HT-29 (cell line): Measurements from ENCODE around the gene LMTK3. TPM values are rescaled to one million over a fixed set of nuclear protein-coding genes. Genes with fewer than 3 reads are reported as not detected.
A peak's percentile ranks its signal among the peaks of the same experiment; 100 is the strongest.

Source experiments
- DNase-seq: peaks from one replicate; pipeline ENCODE4 v3.0.0-alpha.2; 2015; ENCODE audit warnings: low spot score
- total RNA-seq: library from RNA; depleted of rRNA; stranded (reverse); fragments of >200 nt; shearing (Covaris generic); gene quantifications from 2 replicates; pipeline ENCODE4 v1.2.3, GENCODE V29; 2014; rRNA removed

Gene LMTK3
- total RNA-seq, 1 experiment from 2014 or later = 12.2 TPM

- no peak for DNase-seq
These were observed 60.8 kb downstream of the LMTK3 start for GRCh38 chr19:48450863-48451262.

DNA sequence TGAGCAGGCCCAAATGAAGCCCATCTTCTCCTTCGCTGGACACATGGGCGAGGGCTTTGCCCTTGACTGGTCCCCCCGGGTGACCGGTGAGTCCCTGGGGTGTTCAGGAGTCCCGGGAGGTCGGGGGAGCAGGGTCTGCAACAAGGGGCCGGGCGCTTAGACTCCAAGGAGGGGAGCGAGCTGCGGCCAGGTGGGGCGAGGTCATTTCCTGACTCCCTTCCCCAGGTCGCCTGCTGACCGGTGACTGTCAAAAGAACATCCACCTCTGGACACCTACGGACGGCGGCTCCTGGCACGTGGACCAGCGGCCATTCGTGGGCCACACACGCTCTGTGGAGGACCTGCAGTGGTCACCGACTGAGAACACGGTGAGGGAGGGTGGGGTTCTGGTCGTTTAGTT, 61.2 kb downstream of the LMTK3 start:
- no peak for DNase-seq

DNA sequence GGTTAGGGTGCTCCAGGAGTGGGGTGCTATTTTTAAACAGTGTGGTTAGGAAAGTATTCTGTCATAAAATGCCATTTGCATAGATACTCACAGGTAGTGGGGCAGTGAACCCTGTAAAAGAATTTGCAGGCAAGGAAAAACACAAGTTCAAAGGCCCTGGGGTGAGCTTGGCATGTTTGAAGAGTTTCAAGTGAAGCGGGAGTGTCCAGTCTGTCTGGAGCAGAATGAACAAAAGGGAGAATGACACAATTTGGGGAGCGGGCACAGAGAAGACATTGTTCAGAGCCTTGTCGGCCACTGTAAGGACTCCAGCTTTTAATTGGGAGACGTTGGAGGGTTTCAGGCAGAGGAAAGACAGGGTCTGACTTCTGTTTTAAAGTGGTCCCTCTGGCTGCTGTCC, 63.1 kb downstream of the LMTK3 start:
- DNase-seq = no peak

DNA sequence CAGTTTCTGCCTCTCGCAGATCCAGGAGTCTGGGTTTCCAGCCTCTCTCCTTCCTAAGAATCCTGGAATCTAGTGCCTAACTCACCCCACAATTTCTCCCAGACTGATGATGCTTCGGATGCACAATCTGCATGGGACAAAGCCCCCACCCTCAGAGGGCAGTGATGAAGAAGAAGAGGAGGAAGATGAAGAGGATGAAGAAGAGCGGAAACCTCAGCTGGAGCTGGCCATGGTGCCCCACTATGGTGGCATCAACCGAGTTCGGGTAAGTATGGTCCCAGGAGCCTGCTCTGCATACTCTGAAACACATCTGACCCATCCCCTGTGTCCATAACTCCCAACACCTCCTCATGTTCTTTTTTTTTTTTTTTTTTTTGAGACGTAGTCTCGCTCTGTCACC, 65.1 kb downstream of the LMTK3 start:
- no peak for DNase-seq

GRCh38 chr19:48445606-48446481, 65.8 kb downstream of the LMTK3 start, which contains the start of gene GRWD1:
TSS of gene GRWD1 (plus strand) at chr19:48445983. CDS start at chr19:48446006, 23 bp downstream.
- peak; percentile 99 for DNase-seq

DNA sequence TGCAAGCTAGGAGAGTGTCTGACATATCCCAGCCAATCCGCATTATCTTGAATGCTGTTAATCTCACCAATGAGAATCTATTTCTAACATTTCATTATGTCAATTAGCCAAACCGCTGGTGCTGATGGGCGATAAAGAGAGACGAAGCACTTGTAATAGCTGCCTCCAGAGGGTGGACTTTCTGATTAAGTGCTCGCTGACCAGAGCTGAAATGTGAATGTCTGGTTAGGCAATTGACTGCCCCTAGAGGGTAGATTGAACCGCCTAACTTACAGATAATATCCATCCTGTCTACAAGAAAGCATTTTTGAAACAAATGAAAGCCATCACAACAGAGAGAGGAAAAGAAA, 66.4 kb downstream of the LMTK3 start:
- DNase-seq = peak; percentile 96

DNA sequence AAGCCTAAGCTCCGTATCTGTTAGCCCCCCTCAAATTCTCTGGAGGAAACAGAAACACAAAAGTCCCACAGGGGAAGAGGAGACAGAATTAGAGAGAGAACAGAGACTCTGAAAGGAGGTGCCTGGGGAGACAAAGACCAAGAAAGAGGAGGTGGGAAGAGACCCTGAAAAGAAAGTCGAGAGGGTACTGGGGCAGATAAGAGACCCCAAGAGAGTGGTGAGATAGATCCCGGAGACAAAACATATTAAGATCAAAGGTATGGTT, 66.8 kb downstream of the LMTK3 start:
- DNase-seq = no peak

GRCh38 chr19:48444129-48444935, 67.3 kb downstream of the LMTK3 start:
- DNase-seq = no peak

DNA sequence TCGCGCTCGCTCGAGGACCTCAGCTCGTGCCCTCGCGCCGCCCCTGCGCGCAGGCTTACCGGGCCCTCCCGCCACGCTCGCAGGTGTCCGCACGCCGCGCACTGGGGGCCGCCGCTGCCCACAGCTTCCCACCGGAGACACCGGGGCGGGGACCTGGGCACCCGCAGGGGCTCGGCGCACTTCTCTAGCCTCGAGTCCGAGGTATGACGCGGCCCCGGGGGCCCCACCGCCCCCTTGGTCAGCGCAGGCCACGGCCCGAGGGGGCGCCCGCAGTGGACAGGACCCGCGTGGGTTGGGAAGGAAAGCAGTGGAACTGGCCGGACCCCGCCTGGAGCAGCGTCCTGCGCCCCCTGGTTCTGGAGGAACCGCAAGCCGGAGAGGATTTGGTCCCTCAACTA, 67.9 kb downstream of the LMTK3 start:
- DNase-seq = no peak

- DNase-seq = no peak
These were observed 68.4 kb downstream of the LMTK3 start for GRCh38 chr19:48443256-48443655.

- DNase-seq = no peak
These were observed 69.3 kb downstream of the LMTK3 start for GRCh38 chr19:48442116-48443035.

DNA sequence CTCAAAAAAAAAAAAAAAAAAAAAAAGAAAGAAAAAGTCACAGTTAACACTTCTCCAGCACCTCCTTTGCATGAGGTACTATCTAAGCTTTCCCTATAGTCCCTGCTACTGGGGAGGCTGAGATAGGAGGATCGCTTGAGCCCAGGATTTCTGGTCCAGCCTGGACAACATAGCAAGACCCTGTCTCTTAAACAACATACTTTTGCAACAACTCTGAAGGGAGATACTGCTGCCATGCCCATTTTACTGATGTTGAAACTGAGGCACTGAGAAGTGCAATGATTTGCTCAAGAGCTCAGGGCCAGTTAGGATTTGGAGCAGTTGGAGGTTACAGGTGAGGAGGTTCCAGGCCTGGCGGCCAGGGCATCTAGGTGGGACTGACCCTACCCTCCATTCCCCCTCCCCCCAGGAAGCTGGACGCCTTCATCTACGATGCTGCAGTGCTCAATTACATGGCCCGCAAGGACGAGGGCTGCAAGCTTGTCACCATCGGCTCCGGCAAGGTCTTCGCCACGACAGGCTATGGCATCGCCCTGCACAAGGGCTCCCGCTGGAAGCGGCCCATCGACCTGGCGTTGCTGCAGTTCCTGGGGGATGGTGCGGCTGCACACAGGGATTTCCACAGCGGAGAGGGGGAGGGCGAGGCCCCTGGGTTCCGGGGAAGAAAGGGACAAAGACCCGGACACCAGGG, 70.1 kb downstream of the LMTK3 start:
- DNase-seq = no peak

- DNase-seq = no peak
These were observed 75.0 kb downstream of the LMTK3 start for GRCh38 chr19:48436586-48436985.

Other genes starting within 250 kb of the LMTK3 start
- not detected in 2 replicates for gene ZNF114, start 241.8 kb downstream of the LMTK3 start, total RNA-seq
- 3.1 TPM in 1 of 2 replicates, not detected in the other for gene EMP3, start 186.3 kb downstream of the LMTK3 start, total RNA-seq
- 12.7 and 14.7 TPM in 2 replicates for gene TMEM143, start 147.9 kb downstream of the LMTK3 start, total RNA-seq
- gene SYNGR4, start 147.5 kb downstream of the LMTK3 start, total RNA-seq = 0.34 and 1.2 TPM in 2 replicates
- 150 and 189 TPM in 2 replicates for gene KDELR1, start 120.3 kb downstream of the LMTK3 start, total RNA-seq
- 10.7 and 12.6 TPM in 2 replicates for gene GRIN2D, start 118.2 kb downstream of the LMTK3 start, total RNA-seq
- 96.1 and 120 TPM in 2 replicates for gene GRWD1, start 65.9 kb downstream of the LMTK3 start, total RNA-seq
- gene KCNJ14, start 56.3 kb downstream of the LMTK3 start, total RNA-seq = 2.7 and 3.6 TPM in 2 replicates
- 145 and 154 TPM in 2 replicates for gene CYTH2, start 42.5 kb downstream of the LMTK3 start, total RNA-seq
- gene SULT2B1, start 40.3 kb upstream of the LMTK3 start, total RNA-seq = 48.6 and 55.3 TPM in 2 replicates
- 2.3 and 3.4 TPM in 2 replicates for gene SPACA4, start 94.9 kb upstream of the LMTK3 start, total RNA-seq
- gene FAM83E, start 103.2 kb upstream of the LMTK3 start, total RNA-seq = 15.9 and 18.5 TPM in 2 replicates
- gene RPL18, start 107.3 kb upstream of the LMTK3 start, total RNA-seq = 6,271 and 6,382 TPM in 2 replicates
- gene SPHK2, start 107.7 kb upstream of the LMTK3 start, total RNA-seq = 114 and 115 TPM in 2 replicates
- 19.4 and 27.9 TPM in 2 replicates for gene DBP, start 125.5 kb upstream of the LMTK3 start, total RNA-seq
- gene CA11, start 134.4 kb upstream of the LMTK3 start, total RNA-seq = 1.4 and 4.7 TPM in 2 replicates
- not detected in 2 replicates for gene NTN5, start 161.2 kb upstream of the LMTK3 start, total RNA-seq
- gene FUT2, start 184.1 kb upstream of the LMTK3 start, total RNA-seq = 14.3 and 21.0 TPM in 2 replicates
- gene MAMSTR, start 207.9 kb upstream of the LMTK3 start, total RNA-seq = 0.73 and 0.84 TPM in 2 replicates
- gene RASIP1, start 228.8 kb upstream of the LMTK3 start, total RNA-seq = 0.34 and 0.61 TPM in 2 replicates
- 0.05 and 0.58 TPM in 2 replicates for gene IZUMO1, start 235.1 kb upstream of the LMTK3 start, total RNA-seq
- 4.6 and 6.3 TPM in 2 replicates for gene FUT1, start 240.8 kb upstream of the LMTK3 start, total RNA-seq
- gene FGF21, start 243.7 kb upstream of the LMTK3 start, total RNA-seq = not detected in 2 replicates